WTC11 (cell line): ENCODE results near the gene UGGT1. TPM values are rescaled to one million over a fixed set of nuclear protein-coding genes. Genes with fewer than 3 reads are reported as not detected.

Experiments
- ATAC-seq: fragments of 200-7000 bp; cut with Tn5 transposase; 2 replicates; pipeline ENCODE4 v1.10.0; 2021; ENCODE audit warnings: mild to moderate bottlenecking, moderate library complexity
- CTCF ChIA-PET: fragments of 300-600 bp; sonication (Branson Sonifier 250); formaldehyde crosslinking; loops from one replicate; lab custom pipeline; 2021; ENCODE audit warnings: antibody characterized with exemption; lab: Charles Lee
- POLR2A ChIA-PET: fragments of 350-600 bp; sonication (Branson Sonifier 250); formaldehyde crosslinking; loops from one replicate; lab custom pipeline; 2021; ENCODE audit warnings: antibody characterized with exemption; lab: Charles Lee
- DNase-seq: peaks from one replicate; pipeline ENCODE4 v3.0.0; 2021; ENCODE audit warnings: low spot score
- H3K27ac Mint-ChIP-seq: 2 replicates; pipeline ENCODE4 v1.8.0; 2021; ENCODE audit warnings: mixed read lengths
- H3K27me3 Mint-ChIP-seq: 2 replicates; pipeline ENCODE4 v1.8.0; 2021; ENCODE audit warnings: low read depth, mild to moderate bottlenecking, moderate library complexity, mixed read lengths
- H3K36me3 Mint-ChIP-seq: 2 replicates; pipeline ENCODE4 v1.8.0; 2021; ENCODE audit warnings: mixed read lengths
- H3K4me1 Mint-ChIP-seq: 2 replicates; pipeline ENCODE4 v1.8.0; 2022; ENCODE audit warnings: mixed read lengths
- H3K4me3 Mint-ChIP-seq: 2 replicates; pipeline ENCODE4 v1.8.0; 2021; ENCODE audit warnings: mild to moderate bottlenecking, moderate library complexity, mixed read lengths
- H3K9me3 Mint-ChIP-seq: 2 replicates; pipeline ENCODE4 v1.8.0; 2021; ENCODE audit warnings: mixed read lengths
- CTCF ChIP-seq: fragments of 200-600 bp; IDR thresholded peaks from 2 replicates; pipeline ENCODE4 v1.8.0; 2022; ENCODE audit warnings: antibody characterized with exemption
- IRF2 ChIP-seq: sonication (generic); formaldehyde crosslinking; IDR thresholded peaks from 2 replicates; pipeline ENCODE4 v1.8.0; 2022; ENCODE audit warnings: low read depth, missing genetic modification reagents, borderline replicate concordance
- JAZF1 ChIP-seq: fragments of 250-450 bp; sonication (Bioruptor Pico); IDR thresholded peaks from 2 replicates; pipeline ENCODE4 v1.9.0; 2021; ENCODE audit warnings: moderate library complexity, mild to moderate bottlenecking, inconsistent platforms
- MAX ChIP-seq: sonication (generic); formaldehyde crosslinking; IDR thresholded peaks from 2 replicates; pipeline ENCODE4 v1.8.0; 2022; ENCODE audit warnings: mild to moderate bottlenecking, missing genetic modification reagents
- MLX ChIP-seq: sonication (generic); formaldehyde crosslinking; IDR thresholded peaks from 2 replicates; pipeline ENCODE4 v1.8.1; 2023; ENCODE audit warnings: mild to moderate bottlenecking, missing genetic modification reagents, moderate library complexity
- NR3C1 ChIP-seq: sonication (generic); formaldehyde crosslinking; conservative IDR thresholded peaks from 2 replicates; pipeline ENCODE4 v1.8.1; 2023; ENCODE audit warnings: low read depth, mild to moderate bottlenecking, missing genetic modification reagents
- RELA ChIP-seq: sonication (generic); formaldehyde crosslinking; IDR thresholded peaks from 2 replicates; pipeline ENCODE4 v1.8.1; 2022; ENCODE audit warnings: missing genetic modification reagents, mild to moderate bottlenecking, borderline replicate concordance
- ZBTB21 ChIP-seq: sonication (generic); formaldehyde crosslinking; IDR thresholded peaks from 2 replicates; pipeline ENCODE4 v1.8.1; 2023; ENCODE audit warnings: mild to moderate bottlenecking, missing genetic modification reagents, borderline replicate concordance
- ZNF396 ChIP-seq: fragments of 250-450 bp; sonication (Bioruptor Pico); IDR thresholded peaks from 2 replicates; pipeline ENCODE4 v1.8.0; 2021; ENCODE audit warnings: mild to moderate bottlenecking, moderate library complexity, borderline replicate concordance
- ZNF532 ChIP-seq: fragments of 250-450 bp; sonication (Bioruptor Pico); IDR thresholded peaks from 2 replicates; pipeline ENCODE4 v1.9.0; 2021; ENCODE audit warnings: mild to moderate bottlenecking, borderline replicate concordance
- ZSCAN18 ChIP-seq: fragments of 250-450 bp; sonication (Bioruptor Pico); IDR thresholded peaks from 2 replicates; pipeline ENCODE4 v2.1.2; 2022; ENCODE audit warnings: mild to moderate bottlenecking, moderate library complexity
- total RNA-seq: library from RNA; stranded (reverse); gene quantifications from 3 replicates; pipeline ENCODE4 v1.2.3, GENCODE V29; 2021
- TF ChIP-seq, protein P1 (sequence below): sonication (generic); formaldehyde crosslinking; IDR thresholded peaks from 2 replicates; pipeline ENCODE4 v1.8.1; 2023; ENCODE audit warnings: mild to moderate bottlenecking, moderate library complexity, missing genetic modification reagents
- TF ChIP-seq, protein P2 (sequence below): sonication (generic); formaldehyde crosslinking; IDR thresholded peaks from 2 replicates; pipeline ENCODE4 v1.8.0; 2022; ENCODE audit warnings: mild to moderate bottlenecking, missing genetic modification reagents
- TF ChIP-seq, protein P3 (sequence below): sonication (generic); formaldehyde crosslinking; IDR thresholded peaks from 2 replicates; pipeline ENCODE4 v1.8.1; 2023; ENCODE audit warnings: mild to moderate bottlenecking, missing genetic modification reagents
- TF ChIP-seq, protein P4 (sequence below): sonication (generic); formaldehyde crosslinking; conservative IDR thresholded peaks from 2 replicates; pipeline ENCODE4 v1.8.1; 2022; ENCODE audit warnings: mild to moderate bottlenecking, missing genetic modification reagents
- TF ChIP-seq, protein P5 (sequence below): sonication (generic); formaldehyde crosslinking; IDR thresholded peaks from 2 replicates; pipeline ENCODE4 v1.8.1; 2022; ENCODE audit warnings: missing genetic modification reagents, borderline replicate concordance

UGGT1 gene
- total RNA-seq, 1 experiment from 2014 or later, result 57.9 TPM

DNA sequence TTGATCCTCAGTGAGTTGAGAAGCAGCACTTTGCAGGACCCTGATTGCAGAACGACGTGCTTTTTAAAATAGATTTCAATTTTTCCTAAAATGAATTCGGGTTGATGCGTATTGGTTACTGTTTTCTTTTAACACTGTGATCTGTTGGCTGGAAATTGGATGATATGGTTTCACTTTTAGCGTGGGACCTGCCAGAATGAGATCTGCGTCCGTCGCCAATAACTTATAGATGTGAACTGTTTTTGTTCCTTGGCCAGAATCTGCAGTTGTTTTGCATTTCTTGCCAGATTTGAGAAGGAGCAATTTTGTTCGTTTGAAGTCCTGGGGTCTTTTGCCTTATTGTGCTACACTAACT, 703 bp downstream of the UGGT1 start:
- TF ChIP-seq, protein P1, sequence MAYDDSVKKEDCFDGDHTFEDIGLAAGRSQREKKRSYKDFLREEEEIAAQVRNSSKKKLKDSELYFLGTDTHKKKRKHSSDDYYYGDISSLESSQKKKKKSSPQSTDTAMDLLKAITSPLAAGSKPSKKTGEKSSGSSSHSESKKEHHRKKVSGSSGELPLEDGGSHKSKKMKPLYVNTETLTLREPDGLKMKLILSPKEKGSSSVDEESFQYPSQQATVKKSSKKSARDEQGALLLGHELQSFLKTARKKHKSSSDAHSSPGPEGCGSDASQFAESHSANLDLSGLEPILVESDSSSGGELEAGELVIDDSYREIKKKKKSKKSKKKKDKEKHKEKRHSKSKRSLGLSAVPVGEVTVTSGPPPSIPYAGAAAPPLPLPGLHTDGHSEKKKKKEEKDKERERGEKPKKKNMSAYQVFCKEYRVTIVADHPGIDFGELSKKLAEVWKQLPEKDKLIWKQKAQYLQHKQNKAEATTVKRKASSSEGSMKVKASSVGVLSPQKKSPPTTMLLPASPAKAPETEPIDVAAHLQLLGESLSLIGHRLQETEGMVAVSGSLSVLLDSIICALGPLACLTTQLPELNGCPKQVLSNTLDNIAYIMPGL (CRISPR knock-in tag), result no peak
- TF ChIP-seq ZNF396, result no peak
- no peak for TF ChIP-seq MAX (CRISPR knock-in tag)
- TF ChIP-seq, protein P2, sequence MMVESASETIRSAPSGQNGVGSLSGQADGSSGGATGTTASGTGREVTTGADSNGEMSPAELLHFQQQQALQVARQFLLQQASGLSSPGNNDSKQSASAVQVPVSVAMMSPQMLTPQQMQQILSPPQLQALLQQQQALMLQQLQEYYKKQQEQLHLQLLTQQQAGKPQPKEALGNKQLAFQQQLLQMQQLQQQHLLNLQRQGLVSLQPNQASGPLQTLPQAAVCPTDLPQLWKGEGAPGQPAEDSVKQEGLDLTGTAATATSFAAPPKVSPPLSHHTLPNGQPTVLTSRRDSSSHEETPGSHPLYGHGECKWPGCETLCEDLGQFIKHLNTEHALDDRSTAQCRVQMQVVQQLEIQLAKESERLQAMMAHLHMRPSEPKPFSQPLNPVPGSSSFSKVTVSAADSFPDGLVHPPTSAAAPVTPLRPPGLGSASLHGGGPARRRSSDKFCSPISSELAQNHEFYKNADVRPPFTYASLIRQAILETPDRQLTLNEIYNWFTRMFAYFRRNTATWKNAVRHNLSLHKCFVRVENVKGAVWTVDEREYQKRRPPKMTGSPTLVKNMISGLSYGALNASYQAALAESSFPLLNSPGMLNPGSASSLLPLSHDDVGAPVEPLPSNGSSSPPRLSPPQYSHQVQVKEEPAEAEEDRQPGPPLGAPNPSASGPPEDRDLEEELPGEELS, result no peak
- TF ChIP-seq ZNF532 (CRISPR knock-in tag), result no peak
- TF ChIP-seq IRF2, result no peak
- TF ChIP-seq, protein P3, sequence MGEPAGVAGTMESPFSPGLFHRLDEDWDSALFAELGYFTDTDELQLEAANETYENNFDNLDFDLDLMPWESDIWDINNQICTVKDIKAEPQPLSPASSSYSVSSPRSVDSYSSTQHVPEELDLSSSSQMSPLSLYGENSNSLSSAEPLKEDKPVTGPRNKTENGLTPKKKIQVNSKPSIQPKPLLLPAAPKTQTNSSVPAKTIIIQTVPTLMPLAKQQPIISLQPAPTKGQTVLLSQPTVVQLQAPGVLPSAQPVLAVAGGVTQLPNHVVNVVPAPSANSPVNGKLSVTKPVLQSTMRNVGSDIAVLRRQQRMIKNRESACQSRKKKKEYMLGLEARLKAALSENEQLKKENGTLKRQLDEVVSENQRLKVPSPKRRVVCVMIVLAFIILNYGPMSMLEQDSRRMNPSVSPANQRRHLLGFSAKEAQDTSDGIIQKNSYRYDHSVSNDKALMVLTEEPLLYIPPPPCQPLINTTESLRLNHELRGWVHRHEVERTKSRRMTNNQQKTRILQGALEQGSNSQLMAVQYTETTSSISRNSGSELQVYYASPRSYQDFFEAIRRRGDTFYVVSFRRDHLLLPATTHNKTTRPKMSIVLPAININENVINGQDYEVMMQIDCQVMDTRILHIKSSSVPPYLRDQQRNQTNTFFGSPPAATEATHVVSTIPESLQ (CRISPR knock-in tag), result no peak
- no peak for TF ChIP-seq JAZF1
- TF ChIP-seq RELA (CRISPR knock-in tag), result no peak
- TF ChIP-seq, protein P4, sequence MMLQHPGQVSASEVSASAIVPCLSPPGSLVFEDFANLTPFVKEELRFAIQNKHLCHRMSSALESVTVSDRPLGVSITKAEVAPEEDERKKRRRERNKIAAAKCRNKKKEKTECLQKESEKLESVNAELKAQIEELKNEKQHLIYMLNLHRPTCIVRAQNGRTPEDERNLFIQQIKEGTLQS (CRISPR knock-in tag), result no peak
- Mint-ChIP-seq H3K36me3 (no peaks in the 10 kb centered on the region), H3K4me3 (peak overlapping the region; percentile 92), H3K27ac (peak overlapping the region; percentile 43; the same call in 1 of the 2 replicates), H3K4me1 (peaks cover 16% of the 10 kb centered on the region), H3K9me3 (no peaks in the 10 kb centered on the region), H3K27me3 (no peaks in the 10 kb centered on the region)
- DNase-seq (no peak), ATAC-seq (no peak)
- CTCF ChIA-PET, result interaction anchor here (1.2 to 5.2 kb wide), 4 partner anchors 10 to 28 kb away, joined by 3 to 45 read pairs (median 4); no protein-coding TSS in a partner anchor
- POLR2A ChIA-PET, result no interaction called here

DNA sequence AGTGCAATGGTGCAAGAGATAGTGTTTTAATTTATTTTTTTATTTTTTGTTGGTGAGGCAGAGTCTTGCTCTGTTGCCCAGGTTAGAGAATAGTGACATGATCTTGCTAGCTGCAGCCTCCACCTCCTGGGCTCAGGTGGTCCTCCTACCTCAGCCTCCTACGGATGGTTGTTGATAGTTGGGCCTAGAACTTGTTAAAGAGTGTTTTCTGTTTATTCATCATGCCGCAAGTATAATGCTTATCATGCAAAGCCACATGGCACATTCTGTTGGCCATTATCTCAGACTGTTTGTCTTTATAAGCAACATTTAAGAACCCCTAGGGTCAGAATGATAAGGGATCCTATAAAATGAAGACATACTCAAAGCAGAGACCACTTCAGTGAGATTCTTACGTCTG, 1.7 kb downstream of the UGGT1 start:
- no peaks in the 10 kb centered on the region for H3K9me3 Mint-ChIP-seq
- CTCF ChIA-PET, result interaction anchor here (1.2 to 5.2 kb wide), 2 partner anchors 9 to 29 kb away, joined by 4 to 45 read pairs; no protein-coding TSS in a partner anchor
- POLR2A ChIA-PET, result no interaction called here
- H3K27me3 Mint-ChIP-seq, result no peaks in the 10 kb centered on the region
- H3K4me3 Mint-ChIP-seq, result peak overlapping the region; percentile 92
- no peak for ATAC-seq
- no peak for DNase-seq
- H3K36me3 Mint-ChIP-seq, result peaks cover 4% of the 10 kb centered on the region; the same call in 1 of the 2 replicates
- H3K27ac Mint-ChIP-seq, result no peak overlapping the region
- peaks cover 16% of the 10 kb centered on the region for H3K4me1 Mint-ChIP-seq
- no peak for TF ChIP-seq ZBTB21 (CRISPR knock-in tag)
- no peak for TF ChIP-seq CTCF
- TF ChIP-seq, protein P5, sequence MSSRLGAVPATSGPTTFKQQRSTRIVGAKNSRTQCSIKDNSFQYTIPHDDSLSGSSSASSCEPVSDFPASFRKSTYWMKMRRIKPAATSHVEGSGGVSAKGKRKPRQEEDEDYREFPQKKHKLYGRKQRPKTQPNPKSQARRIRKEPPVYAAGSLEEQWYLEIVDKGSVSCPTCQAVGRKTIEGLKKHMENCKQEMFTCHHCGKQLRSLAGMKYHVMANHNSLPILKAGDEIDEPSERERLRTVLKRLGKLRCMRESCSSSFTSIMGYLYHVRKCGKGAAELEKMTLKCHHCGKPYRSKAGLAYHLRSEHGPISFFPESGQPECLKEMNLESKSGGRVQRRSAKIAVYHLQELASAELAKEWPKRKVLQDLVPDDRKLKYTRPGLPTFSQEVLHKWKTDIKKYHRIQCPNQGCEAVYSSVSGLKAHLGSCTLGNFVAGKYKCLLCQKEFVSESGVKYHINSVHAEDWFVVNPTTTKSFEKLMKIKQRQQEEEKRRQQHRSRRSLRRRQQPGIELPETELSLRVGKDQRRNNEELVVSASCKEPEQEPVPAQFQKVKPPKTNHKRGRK, result no peak
- TF ChIP-seq ZSCAN18 (CRISPR knock-in tag), result no peak
- TF ChIP-seq NR3C1, result no peak
- no peak for TF ChIP-seq MLX
